Upper lobe of right lung (tissue), 1 donor: ENCODE data around the gene ELOF1. TPM values are rescaled to one million over a fixed set of nuclear protein-coding genes. Genes with fewer than 3 reads are reported as not detected.
"Not testable (repeated sequence)": the region's sequence is repeated elsewhere in the genome, so short reads cannot be mapped to it uniquely, and the experiment has no call there.

Source experiments
- ATAC-seq: fragments of 200-7000 bp; cut with Tn5 transposase; one replicate; pipeline ENCODE4 v1.9.1; 2020; ENCODE audit warnings: mild to moderate bottlenecking, moderate library complexity
- DNase-seq: peaks from one replicate; pipeline ENCODE4 v3.0.0-alpha.2; 2020
- H3K27ac ChIP-seq: fragments of 200-600 bp; one replicate; pipeline ENCODE4 v1.8.0; 2022
- H3K27me3 ChIP-seq: fragments of 200-600 bp; one replicate; pipeline ENCODE4 v1.8.0; 2022; ENCODE audit warnings: mild to moderate bottlenecking
- H3K36me3 ChIP-seq: fragments of 200-600 bp; one replicate; pipeline ENCODE4 v1.8.0; 2022
- H3K4me1 ChIP-seq: fragments of 200-600 bp; one replicate; pipeline ENCODE4 v1.8.0; 2022
- H3K4me3 ChIP-seq: fragments of 200-600 bp; one replicate; pipeline ENCODE4 v1.8.0; 2022; ENCODE audit warnings: mild to moderate bottlenecking
- H3K9me3 ChIP-seq: fragments of 200-600 bp; one replicate; pipeline ENCODE4 v1.8.0; 2022
- CTCF ChIP-seq: fragments of 200-600 bp; IDR thresholded peaks from one replicate; pipeline ENCODE4 v1.8.0; 2022; ENCODE audit warnings: antibody characterized with exemption
- intact Hi-C: fragments of 100-400 bp; cut with DNase I; formaldehyde crosslinking; loops from one replicate; pipeline ENCODE4 v1.11.0; 2022
- total RNA-seq: library from RNA; stranded (reverse); fragmentation: NEBNext Ultra II Directional; extraction: Animal tissue kit (Norgen Biotek cat#: 25700); gene quantifications from one replicate; pipeline ENCODE4 v1.2.1, GENCODE V29; 2021
- donor health status: DM: no; HTN: yes; CAD: no; lungs with severe emphysema.

The ELOF1 gene
- total RNA-seq, 1 donor from 2014 or later, result 44.3 TPM

DNA sequence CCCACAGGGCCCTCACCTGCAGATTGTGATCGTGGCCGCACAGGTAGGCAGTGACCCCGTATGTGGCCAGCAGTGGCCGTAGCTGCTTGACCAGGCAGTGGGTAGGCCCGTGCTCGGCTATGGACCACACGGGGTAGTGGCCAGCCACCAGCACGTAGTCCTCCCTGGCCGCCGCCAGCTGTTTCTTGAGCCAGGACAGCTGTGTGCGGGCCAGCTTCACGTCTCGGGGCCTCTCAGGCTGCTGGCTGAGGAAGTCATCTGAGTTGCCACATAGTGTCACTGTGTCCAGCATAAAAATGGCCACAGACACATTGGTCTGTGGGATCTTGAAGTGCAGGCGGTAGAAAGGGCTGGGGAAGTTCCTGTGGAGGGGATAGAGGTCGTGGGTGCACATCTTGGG lies 17.2 kb upstream of the ELOF1 start:
- intact Hi-C loops, result no loop called here
- no peak for TF ChIP-seq CTCF
- H3K27me3 ChIP-seq, result no peaks in the 10 kb centered on the region
- peak overlapping the region; percentile 47 for H3K27ac ChIP-seq
- no peaks in the 10 kb centered on the region for H3K36me3 ChIP-seq
- DNase-seq (no peak), ATAC-seq (peak; percentile 18)
- peaks cover 24% of the 10 kb centered on the region for H3K4me1 ChIP-seq
- peak overlapping the region; percentile 58 for H3K4me3 ChIP-seq
- H3K9me3 ChIP-seq, result no peaks in the 10 kb centered on the region

- no peak overlapping the region for H3K27ac ChIP-seq
- intact Hi-C loops, result no loop called here
- ATAC-seq, result no peak
- H3K36me3 ChIP-seq, result no peaks in the 10 kb centered on the region
- no peak for TF ChIP-seq CTCF
- H3K9me3 ChIP-seq, result no peaks in the 10 kb centered on the region
- H3K4me1 ChIP-seq, result peaks cover 14% of the 10 kb centered on the region
- no peak overlapping the region for H3K4me3 ChIP-seq
- no peaks in the 10 kb centered on the region for H3K27me3 ChIP-seq
- DNase-seq, result no peak
Measured at GRCh38 chr19:11574689-11575088, 15.7 kb upstream of the ELOF1 start.

DNA sequence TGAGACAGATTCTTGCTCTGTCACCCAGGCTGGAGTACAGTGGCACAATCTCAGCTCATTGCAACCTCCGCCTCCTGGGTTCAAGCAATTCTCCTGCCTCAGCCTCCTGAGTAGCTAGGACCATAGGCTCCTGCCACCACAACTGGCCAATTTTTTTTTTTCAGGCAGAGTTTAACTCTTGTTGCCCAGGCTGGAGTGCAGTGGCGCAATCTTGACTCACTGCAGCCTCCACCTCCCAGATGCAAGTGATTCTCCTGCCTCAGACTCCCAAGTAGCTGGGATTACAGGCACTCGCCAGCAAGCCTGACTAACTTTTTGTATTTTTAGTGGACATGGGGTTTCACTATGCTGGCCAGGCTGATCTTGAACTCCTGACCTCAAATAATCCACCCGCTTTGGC lies 14.7 kb upstream of the ELOF1 start:
- intact Hi-C loops, H3K27me3 ChIP-seq: not testable (repeated sequence)

DNA sequence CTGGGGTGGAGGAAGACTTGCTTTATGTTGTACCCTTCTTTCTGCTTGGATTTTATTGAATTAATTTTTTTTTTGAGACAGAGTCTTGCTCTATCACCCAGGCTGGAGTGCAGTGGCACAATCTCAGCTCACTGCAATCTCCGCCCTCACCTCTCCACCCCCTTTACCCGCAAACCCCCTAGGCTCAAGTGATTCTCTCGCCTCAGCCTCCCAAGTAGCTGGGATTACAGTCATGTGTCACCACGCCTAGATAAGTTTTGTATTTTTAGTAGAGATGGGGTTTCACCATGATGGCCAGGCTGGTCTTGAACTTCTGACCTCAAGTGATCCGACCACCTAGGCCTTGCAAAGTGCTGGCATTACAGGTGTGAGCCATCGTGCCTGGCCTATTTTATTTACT lies 14.3 kb upstream of the ELOF1 start:
- H3K27ac ChIP-seq, H3K9me3 ChIP-seq, intact Hi-C loops, H3K4me1 ChIP-seq, H3K36me3 ChIP-seq, H3K4me3 ChIP-seq, ATAC-seq, DNase-seq, H3K27me3 ChIP-seq: not testable (repeated sequence)

More for the DNA sequence above, 14.7 kb upstream of the ELOF1 start:
- not testable (repeated sequence) for DNase-seq, ATAC-seq, H3K27ac ChIP-seq, H3K4me3 ChIP-seq, H3K36me3 ChIP-seq, H3K9me3 ChIP-seq
- H3K4me1 ChIP-seq, result peaks cover 11% of the 10 kb centered on the region

GRCh38 chr19:11570039-11570462 lies 11.0 kb upstream of the ELOF1 start:
- Histone ChIP-seq H3K27ac (no peak overlapping the region), H3K27me3 (no peaks in the 10 kb centered on the region), H3K36me3 (no peaks in the 10 kb centered on the region), H3K4me1 (no peaks in the 10 kb centered on the region), H3K9me3 (no peaks in the 10 kb centered on the region), H3K4me3 (no peak overlapping the region)
- DNase-seq (no peak), ATAC-seq (peak; percentile 6)
- intact Hi-C loops, result no loop called here
- no peak for TF ChIP-seq CTCF

DNA sequence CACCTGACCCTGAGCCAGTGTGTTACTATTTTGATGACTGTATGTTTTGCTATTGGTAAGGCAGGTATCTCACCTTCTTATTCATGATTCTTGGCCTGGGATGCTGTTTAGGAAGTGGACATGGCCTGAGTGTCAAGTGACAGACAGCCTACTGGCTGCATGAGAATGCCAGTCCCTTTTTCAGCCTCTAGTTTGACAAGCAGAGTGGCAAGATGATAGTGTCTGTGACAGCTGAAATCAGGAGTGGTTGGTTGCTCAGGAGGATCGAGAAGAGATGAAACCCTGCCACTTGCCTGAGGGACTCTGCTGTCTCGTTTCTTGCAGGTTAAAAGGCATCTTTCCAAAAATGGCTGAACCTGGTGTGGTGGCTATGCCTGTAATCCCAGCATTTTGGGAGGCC lies 7.1 kb upstream of the ELOF1 start:
- ATAC-seq, result no peak
- Histone ChIP-seq H3K27ac (no peak overlapping the region), H3K4me1 (no peaks in the 10 kb centered on the region), H3K27me3 (no peaks in the 10 kb centered on the region), H3K9me3 (no peaks in the 10 kb centered on the region), H3K36me3 (no peaks in the 10 kb centered on the region), H3K4me3 (no peak overlapping the region)
- TF ChIP-seq CTCF, result no peak
- intact Hi-C loops, result no loop called here
- no peak for DNase-seq

DNA sequence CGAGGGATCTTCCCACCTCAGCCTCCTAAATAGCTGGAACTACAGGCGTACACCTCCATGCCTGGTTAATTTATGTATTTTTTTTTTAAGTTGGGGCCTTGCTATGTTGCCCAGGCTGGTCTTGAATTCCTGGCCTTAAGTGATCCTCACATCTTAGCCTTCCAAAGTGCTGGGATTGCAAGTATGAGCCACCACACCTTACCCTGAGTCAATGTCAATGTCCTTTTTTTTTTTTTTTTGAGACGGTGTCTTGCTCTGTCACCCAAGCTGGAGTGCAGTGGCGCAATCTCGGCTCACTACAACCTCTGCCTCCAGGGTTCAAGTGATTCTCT lies 6.6 kb upstream of the ELOF1 start:
- DNase-seq, H3K9me3 ChIP-seq, ATAC-seq, intact Hi-C loops, H3K4me1 ChIP-seq, H3K36me3 ChIP-seq, H3K27ac ChIP-seq, H3K27me3 ChIP-seq, H3K4me3 ChIP-seq: not testable (repeated sequence)

DNA sequence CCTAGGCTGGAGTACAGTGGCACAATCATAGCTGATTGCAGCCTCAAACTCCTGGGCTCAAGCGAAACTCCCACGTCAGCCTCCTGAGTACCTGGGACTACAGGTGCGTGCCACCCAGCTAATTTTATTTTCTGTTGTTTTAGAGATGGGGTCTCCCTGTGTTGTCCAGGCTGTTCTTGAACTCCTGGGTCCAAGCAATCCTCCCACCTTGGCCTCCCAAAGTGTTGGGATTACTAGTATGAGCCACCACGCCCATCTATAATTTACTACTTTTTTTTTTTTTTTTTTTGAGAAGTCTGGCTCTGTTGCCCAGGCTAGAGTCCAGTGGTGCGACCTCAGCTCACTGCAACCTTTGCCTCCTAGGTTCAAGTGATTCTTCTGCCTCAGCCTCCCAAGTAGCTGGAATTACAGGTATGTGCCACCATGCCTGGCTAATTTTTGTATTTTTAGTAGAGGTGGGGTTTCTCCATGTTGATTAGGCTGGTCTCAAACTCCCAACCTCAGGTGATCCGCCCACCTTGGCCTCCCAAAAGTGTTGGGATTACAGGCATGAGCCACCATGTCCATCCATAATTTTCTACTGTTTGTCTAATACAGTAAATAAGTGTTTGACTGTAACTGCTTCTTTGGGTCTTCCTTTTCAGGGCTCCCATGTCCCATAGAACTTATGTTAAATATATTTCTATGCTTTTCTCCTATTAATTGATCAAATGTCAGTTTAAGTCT lies 5.2 kb upstream of the ELOF1 start:
- H3K9me3 ChIP-seq, ATAC-seq, H3K4me3 ChIP-seq, DNase-seq, H3K4me1 ChIP-seq, H3K27me3 ChIP-seq, H3K36me3 ChIP-seq, intact Hi-C loops, H3K27ac ChIP-seq: not testable (repeated sequence)
